NK-92 (cell line): ENCODE data around the gene TMPRSS6.

Experiments
- DNase-seq: peaks from one replicate; lab custom pipeline; 2025; ENCODE audit not compliant: unreplicated experiment; lab: John Stamatoyannopoulos, UW

TMPRSS6 gene

GRCh38 chr22:37140686-37141323 is 31.3 kb upstream of the TMPRSS6 start:
- DNase-seq, result no peak

- DNase-seq, result no peak
Observed at GRCh38 chr22:37139762-37140161, 30.2 kb upstream of the TMPRSS6 start.

- DNase-seq, result no peak
Observed at GRCh38 chr22:37138849-37139561, 29.5 kb upstream of the TMPRSS6 start.

GRCh38 chr22:37137903-37138665 is 28.6 kb upstream of the TMPRSS6 start:
- no peak for DNase-seq

- no peak for DNase-seq
Observed at GRCh38 chr22:37137131-37137530, 27.6 kb upstream of the TMPRSS6 start.

GRCh38 chr22:37135023-37135422 is 25.5 kb upstream of the TMPRSS6 start:
- no peak for DNase-seq

GRCh38 chr22:37133304-37134018 is 23.9 kb upstream of the TMPRSS6 start:
- no peak for DNase-seq

- no peak for DNase-seq
Observed at GRCh38 chr22:37132773-37133172, 23.3 kb upstream of the TMPRSS6 start.

- DNase-seq, result no peak
Observed at GRCh38 chr22:37129866-37130441, 20.4 kb upstream of the TMPRSS6 start.

GRCh38 chr22:37128555-37129281 is 19.2 kb upstream of the TMPRSS6 start:
- no peak for DNase-seq

- no peak for DNase-seq
Observed at GRCh38 chr22:37127350-37127878, 17.9 kb upstream of the TMPRSS6 start.

- no peak for DNase-seq
Observed at GRCh38 chr22:37126882-37127281, 17.4 kb upstream of the TMPRSS6 start.

GRCh38 chr22:37126383-37126782 is 16.9 kb upstream of the TMPRSS6 start:
- DNase-seq, result no peak

- DNase-seq, result no peak
Observed at GRCh38 chr22:37123649-37124048, 14.1 kb upstream of the TMPRSS6 start.

GRCh38 chr22:37122598-37123180 is 13.2 kb upstream of the TMPRSS6 start:
- DNase-seq, result no peak

- peak; percentile 57 for DNase-seq
Observed at GRCh38 chr22:37121887-37122591, 12.5 kb upstream of the TMPRSS6 start.

GRCh38 chr22:37120569-37121340 is 11.2 kb upstream of the TMPRSS6 start:
- no peak for DNase-seq

- no peak for DNase-seq
Observed at GRCh38 chr22:37119872-37120271, 10.4 kb upstream of the TMPRSS6 start.
